ENCODE measurements around the gene TMCO4.

Gene TMCO4

GRCh38 chr1:19710825-19711611, 88.7 kb downstream of the TMCO4 start:
- DNase-seq = no peak

DNA sequence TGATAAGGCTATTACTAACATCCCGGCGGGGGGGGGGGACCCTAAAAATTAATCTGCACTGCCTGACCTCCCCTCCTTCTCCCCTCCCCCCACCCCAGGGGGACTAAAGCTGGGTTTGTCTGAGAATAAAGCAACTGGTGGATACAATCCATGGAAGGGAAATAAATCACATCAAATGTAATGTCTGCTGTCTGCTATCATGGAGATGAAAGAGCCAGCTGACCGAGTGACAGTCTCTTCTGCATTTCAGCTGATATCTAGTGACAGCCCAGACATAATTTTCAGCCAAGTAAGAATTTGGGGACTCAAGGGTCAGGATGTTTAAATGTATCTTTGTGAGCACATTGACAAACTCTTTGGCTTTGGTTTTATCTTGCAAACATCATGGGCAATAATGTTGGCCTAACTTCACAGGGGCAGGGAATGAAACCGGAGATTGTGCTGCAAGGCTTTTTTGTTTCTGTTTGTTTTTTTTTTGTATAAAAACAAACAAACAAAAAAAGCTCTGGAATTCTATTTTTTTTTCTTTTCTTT, 90.4 kb downstream of the TMCO4 start:
- no peak for DNase-seq

- no peak for DNase-seq
These were observed 91.1 kb downstream of the TMCO4 start for GRCh38 chr1:19708567-19709110.

DNA sequence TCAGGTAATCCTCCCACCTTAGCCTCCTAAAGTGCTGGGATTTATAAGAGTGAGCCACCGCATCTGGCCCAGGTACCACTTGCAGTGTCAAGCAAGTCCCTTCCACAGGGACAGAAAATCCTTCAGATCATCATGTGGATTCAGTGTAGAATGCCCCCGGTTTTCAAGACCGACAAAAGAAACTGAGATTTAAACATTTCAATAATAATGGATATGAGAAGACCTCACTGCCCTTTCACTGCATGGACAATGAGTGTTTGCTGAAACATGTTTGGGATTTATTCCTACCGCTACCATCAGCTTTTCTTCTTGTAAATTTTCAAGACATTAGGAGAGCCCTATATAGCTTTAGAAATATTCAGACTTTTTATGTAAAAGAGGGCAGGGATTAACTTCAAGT, 93.6 kb downstream of the TMCO4 start:
- no peak for DNase-seq

- DNase-seq = no peak
These were observed 94.3 kb downstream of the TMCO4 start for GRCh38 chr1:19705464-19705863.

GRCh38 chr1:19704247-19705113, 95.2 kb downstream of the TMCO4 start:
- DNase-seq = no peak

DNA sequence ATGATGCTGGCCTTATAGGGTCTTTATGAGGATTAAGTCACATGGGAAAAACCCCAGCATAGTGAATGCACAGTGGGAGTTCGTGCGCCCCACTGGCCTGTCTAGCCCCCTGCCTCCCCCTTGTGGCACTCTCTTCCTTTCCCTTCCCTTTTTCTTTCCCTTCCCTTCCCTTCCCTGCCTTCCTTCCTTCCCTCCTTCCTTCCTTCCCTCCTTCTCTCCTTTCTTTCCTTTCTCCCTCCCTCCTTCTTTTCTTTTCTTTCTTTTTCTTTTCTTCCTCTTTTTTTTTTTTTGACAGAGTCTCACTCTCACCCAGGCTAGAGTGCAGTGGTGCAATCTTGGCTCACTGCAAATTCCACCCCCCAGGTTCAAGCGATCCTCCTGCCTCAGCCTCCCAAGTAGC, 96.4 kb downstream of the TMCO4 start:
- no peak for DNase-seq

DNA sequence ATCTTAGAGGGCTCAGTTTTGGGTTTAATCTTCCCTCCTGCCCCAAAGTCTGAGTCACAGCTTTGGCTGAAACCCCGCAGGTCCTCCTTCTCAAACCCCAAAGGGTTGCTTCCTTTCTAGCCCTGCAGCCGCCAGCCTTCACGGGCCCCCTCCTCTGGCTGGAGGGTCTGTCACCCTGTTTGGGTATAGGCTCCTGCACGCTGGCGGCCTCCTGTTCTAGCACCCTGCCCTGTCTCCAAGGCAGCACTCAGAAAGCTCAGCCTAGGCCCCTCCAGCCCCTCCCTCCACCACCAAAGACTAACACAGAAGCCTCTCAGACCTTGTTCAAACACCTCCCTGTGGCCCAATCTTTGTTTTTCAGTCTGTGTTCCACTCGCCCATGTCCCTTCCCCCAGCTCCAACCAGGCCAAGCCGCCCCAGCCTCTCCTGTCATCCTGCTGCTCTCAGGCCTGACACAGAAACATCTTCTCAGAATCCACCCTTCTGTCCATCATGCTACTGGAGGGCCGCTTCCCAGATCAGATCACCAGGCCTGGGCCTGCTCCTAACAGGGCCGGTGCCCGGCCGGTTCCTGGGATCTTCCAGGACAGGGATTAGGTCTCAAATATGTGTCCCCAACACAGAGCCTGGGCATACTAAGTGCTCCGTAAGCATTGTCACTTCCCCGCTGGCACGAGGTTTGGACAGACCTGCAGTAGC, 99.5 kb downstream of the TMCO4 start:
- DNase-seq = no peak

DNA sequence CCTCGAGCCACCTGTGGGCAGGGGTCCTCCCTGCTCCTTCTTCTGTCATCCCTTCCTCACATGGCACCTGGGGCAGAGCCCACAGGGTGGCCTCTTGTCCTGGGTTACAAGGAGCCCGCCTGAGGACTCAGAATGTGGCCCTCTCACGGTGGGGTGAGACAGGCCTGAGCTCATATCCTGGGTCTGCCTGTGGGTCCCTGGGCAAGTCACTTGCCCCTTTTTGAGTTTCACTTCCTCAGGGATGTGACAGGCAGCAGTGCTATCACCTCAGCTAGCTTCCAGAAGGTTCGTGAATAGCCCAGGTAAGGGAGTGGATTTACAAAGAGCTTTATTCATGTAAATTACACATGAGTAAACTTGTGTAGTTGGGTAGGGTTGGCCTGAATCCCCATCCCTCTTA, 101.5 kb downstream of the TMCO4 start:
- DNase-seq = no peak

- no peak for DNase-seq
These were observed 102.9 kb downstream of the TMCO4 start for GRCh38 chr1:19696820-19697219.

DNA sequence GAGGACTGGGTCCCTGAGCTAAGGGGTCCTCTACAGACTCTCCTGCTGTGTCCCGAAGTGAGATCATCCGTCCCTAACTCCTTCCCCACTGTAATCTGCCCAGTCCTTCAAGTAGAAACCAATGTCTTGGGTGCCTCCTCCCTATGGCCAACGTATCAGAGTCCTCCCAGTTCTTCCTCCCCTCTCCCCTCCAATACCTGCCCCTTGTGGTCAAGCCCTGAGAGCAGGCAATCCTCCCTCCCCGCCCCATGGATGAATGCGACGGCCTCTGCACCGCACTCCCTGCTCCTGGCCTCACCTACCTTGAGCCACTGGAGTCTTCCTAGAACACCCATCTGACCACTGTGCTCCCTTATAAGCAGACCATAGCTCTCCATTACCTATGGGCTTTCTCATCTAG, 103.9 kb downstream of the TMCO4 start:
- no peak for DNase-seq

- no peak for DNase-seq
These were observed 105.4 kb downstream of the TMCO4 start for GRCh38 chr1:19694298-19694697.

DNA sequence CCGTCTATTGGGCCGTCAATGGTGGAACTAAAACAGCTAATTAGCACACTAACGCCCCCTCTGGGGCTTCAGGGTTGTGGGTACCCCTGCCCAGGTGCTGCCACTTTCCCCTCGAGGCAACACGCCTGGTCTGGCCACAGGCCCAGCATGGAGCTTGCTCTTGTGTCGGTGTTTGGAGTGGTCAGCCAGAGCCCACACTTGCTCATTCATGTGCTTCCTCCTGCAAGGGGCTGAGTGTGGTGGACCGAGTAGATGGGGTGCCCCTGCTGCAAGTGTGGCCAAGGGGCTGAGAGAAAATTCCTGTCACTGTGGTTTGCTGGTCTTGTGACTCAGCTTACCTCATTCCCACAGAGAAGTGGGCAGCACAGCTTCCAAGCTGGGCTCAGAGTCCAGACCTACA, 109.4 kb downstream of the TMCO4 start:
- no peak for DNase-seq

DNA sequence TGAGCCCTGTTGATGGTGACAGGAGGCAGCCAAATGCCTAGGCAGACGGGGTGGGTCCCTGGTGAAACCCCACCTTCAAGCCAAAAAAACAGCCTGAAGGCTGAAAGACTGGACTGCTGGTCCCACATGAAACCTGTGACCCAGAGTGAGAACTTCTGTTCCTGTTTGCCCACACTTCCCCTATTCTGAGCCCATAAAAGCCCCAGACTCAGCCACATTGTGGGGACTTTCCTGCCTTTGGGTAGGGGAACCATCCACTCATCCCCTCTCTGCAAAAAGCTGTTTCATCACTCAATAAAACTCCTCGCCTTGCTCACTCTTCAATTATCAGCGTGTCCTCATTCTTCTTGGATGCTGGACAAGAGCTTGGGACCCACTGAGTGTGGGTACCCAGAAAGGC, 109.9 kb downstream of the TMCO4 start:
- DNase-seq = no peak

DNA sequence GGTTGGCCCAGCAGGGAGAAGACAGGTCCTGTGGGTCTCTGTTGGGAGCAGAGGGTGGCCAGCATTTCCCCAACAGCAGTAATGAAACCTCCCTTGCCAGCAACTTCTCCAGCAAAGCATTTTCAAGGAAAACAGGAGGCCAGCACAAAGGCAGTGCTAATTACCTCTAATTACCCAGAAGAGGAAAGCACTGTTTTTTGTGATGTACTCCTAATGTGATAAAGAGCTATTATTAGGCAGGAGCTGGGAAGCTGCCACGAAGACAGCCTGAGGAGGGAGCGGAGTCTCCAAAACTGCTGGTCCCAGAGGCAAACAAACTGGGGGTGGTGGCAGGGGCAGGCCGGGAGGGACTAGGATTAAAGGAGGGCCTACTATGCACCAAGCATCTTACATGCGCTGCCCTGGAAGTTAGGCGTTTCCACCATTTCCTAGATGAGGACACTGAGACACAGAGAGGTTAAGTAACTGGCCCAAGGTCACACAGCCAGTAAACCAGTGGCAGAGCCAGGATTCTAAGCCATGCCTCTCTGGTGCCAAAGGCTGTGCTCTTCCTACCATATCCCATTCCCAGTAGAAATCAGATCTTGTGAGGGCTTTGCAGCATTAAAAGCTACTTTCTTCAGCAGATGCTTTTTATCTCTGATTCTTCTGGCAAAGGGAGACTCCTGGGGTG, 110.5 kb downstream of the TMCO4 start:
- no peak for DNase-seq

- no peak for DNase-seq
These were observed 111.5 kb downstream of the TMCO4 start for GRCh38 chr1:19688041-19688842.

DNA sequence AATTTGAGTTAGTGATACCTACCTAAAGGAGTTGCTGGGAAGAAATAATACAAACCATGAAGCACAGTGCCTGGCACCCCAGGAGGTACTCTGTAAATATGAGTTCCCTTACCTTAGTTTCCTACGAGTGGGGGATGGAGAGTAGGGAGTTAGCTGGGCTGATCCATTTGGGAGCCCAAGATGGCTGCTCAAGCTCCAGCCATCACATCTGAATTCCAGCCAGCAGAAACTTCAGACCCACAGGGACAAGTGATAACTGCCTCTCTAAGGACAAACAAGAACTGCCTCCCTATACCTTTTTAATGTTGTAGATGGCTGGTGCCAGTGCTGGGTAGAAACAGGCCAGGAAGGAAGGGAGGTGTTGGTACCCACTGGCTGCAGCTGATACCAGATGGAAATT, 112.3 kb downstream of the TMCO4 start:
- DNase-seq = no peak

DNA sequence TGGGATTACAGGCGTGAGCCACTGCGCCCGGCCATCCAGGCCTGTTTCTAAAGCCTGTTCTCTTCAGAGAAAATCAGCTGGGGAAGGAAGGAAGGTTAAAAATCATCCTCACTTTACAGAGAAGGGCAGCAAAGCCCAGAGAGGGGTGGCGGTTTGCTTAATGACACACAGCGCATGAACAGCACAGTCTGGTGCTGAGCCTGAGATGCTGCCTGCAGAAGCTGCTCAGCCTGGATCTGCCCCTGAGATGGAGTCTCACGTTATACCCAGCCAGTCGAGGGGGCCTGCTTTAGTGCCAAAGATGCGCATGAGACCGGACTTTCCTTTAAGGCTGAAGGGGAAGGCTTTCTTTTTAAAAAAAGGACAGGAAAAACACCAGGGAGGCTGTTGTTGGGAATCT, 113.7 kb downstream of the TMCO4 start:
- DNase-seq = no peak

- DNase-seq = no peak
These were observed 115.0 kb downstream of the TMCO4 start for GRCh38 chr1:19684677-19685076.

DNA sequence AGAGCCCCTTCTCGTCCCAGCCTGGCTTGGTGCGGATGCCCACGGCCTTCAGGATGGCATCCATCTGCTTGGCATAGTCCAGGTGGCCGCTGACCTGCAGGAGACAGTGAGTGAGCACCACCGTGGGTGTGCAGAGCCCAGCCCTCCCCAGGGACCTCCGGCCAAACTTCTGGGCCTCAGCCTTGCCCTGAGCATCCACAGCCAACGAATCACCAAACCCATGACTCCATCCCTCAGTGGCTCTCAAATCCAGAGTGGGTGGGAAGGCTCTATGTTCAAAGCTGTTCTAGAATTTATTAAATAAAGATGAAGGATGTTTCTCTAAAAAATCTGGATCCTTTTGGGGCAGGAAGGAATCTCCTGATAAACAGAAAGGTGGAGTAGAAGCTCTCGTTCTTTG, 116.4 kb downstream of the TMCO4 start:
- DNase-seq = no peak

DNA sequence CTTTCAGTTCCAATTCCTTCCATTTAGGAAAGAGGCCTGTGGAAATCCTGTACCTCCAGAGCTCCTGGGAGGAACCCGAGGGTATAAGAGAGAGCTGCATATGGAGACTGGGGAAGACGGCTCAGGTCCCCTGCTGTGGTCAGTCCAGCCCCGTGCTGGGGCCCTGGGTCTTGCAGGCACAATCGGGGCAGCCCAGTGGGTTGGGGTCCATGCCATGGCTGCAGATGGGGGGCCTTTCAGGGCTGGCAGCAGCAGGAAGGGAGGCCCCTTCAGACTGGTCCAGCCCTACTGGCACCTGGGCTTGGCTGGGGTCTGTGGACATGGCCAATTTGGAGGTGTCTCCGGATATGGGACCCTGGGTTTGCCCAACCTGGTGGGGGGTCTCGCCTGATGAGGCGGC, 116.8 kb downstream of the TMCO4 start:
- no peak for DNase-seq

DNA sequence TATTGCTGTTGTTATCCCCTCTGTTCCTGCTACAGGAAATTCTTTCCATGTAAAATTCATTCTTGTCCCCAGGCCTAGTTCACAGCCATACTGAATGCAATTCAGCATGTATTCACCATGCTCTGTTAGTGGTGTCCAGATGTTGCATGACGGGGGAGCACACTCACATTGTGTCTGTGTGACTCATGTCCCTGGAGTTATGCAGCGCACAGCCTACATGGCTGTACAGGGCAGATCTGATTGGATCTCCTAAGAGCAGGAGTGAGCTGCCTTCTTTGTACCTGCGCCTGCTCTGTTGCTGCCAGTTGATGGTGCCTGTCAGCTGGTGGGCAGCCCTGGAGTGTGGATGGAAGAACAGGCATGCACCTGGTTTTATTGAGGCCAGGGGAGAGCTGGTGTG, 117.5 kb downstream of the TMCO4 start:
- DNase-seq = no peak
